Thyroid gland (tissue), 4 donors: ENCODE measurements around the gene SH3YL1. TPM values are rescaled to one million over a fixed set of nuclear protein-coding genes. Genes with fewer than 3 reads are reported as not detected.

Experiments used
- DNase-seq, 2 donors: peaks; one replicate each; pipeline ENCODE4 v3.0.0-alpha.2; 2019
- H3K27ac ChIP-seq, 3 donors: fragments of 200-600 bp; sonication (generic); 1 replicate in 2 of 3; 2 replicates in 1 of 3; pipeline ENCODE4 v1.5.1; 2016 to 2019; ENCODE audit warnings: mild to moderate bottlenecking in 1 of 3, moderate library complexity in 1 of 3
- H3K27me3 ChIP-seq: fragments of 200-600 bp; sonication (generic); one replicate; pipeline ENCODE4 v1.5.1; 2019
- H3K36me3 ChIP-seq, 2 donors: fragments of 200-600 bp; sonication (generic); one replicate each; pipeline ENCODE4 v1.5.1; 2016 to 2019
- H3K4me1 ChIP-seq, 2 donors: fragments of 200-600 bp; sonication (generic); one replicate each; pipeline ENCODE4 v1.5.1; 2017 to 2019
- H3K4me3 ChIP-seq, 3 donors: fragments of 200-600 bp; sonication (generic); replicated peaks in 1 of 3; 1 replicate in 2 of 3; 2 replicates in 1 of 3; pipeline ENCODE4 v1.5.1; 2016; ENCODE audit warnings: mild to moderate bottlenecking in 1 of 3
- H3K9me3 ChIP-seq: fragments of 200-600 bp; sonication (generic); one replicate; pipeline ENCODE4 v1.5.1; 2017
- POLR2A ChIP-seq, 2 donors: fragments of 450-650 bp; IDR thresholded peaks; one replicate each; pipeline ENCODE4 v1.6.1; 2017; ENCODE audit warnings: antibody characterized with exemption in 2 of 2, mild to moderate bottlenecking in 2 of 2, moderate library complexity in 1 of 2
- WGBS, 2 donors: methylation state at CpG; one replicate each; pipeline ENCODE4 v1.1.5; 2017; 5-methylcytosine and 5-hydroxymethylcytosine counted together
- intact Hi-C: fragments of 100-400 bp; cut with DNase I; formaldehyde crosslinking; loops from one replicate; pipeline ENCODE4 v1.15.1; 2023
- total RNA-seq, 4 donors: library from RNA; depleted of rRNA; stranded (reverse); fragments of >200 nt; gene quantifications; one replicate each; pipeline ENCODE4 v1.2.3, GENCODE V29; 2016
- TF ChIP-seq, protein P1 (sequence below), 6 experiments: fragments of 200-600 bp in 3 of 6; fragments of 450-650 bp in 3 of 6; sonication (generic) in 3 of 6; IDR thresholded peaks; one replicate each; pipeline ENCODE4 v1.5.1; 2016 to 2019; ENCODE audit warnings: antibody characterized with exemption in 6 of 6, mild to moderate bottlenecking in 2 of 6, inconsistent platforms in 1 of 6, moderate library complexity in 1 of 6

SH3YL1 gene
- total RNA-seq, 4 donors from 2014 or later: 76.5 to 128 (median 85.1) TPM

DNA sequence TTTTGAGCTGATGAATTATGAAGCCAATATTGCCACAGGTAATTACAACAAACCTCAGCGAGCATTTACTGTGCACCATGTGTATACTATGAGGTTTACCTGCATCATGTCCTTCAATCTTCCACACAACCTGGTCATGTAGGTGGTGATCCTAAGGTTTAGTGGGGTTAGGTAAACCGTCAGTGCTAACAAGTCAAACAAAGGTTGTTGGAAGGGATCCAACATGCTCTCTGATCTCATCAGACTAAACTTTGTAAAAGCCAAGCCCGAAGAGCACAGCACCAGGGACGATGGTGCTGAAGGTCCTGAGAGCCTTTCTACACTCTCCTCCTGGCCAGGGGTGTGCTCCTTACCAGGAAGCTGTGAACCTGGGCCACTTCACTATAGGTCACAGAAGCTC is 29.4 kb downstream of the SH3YL1 start:
- WGBS, 2 donors: 76 to 78% methylated on average over 4 of the region's 4 CpGs
- Histone ChIP-seq H3K36me3 (peaks cover 4 to 13% of the 10 kb centered on the region in 2 donors), H3K27ac (no peak overlapping the region), H3K9me3 (no peaks in the 10 kb centered on the region), H3K27me3 (no peaks in the 10 kb centered on the region), H3K4me3 (no peak overlapping the region), H3K4me1 (no peaks in the 10 kb centered on the region)
- DNase-seq: no peak
- intact Hi-C loops: no loop called here
- TF ChIP-seq, protein P1, sequence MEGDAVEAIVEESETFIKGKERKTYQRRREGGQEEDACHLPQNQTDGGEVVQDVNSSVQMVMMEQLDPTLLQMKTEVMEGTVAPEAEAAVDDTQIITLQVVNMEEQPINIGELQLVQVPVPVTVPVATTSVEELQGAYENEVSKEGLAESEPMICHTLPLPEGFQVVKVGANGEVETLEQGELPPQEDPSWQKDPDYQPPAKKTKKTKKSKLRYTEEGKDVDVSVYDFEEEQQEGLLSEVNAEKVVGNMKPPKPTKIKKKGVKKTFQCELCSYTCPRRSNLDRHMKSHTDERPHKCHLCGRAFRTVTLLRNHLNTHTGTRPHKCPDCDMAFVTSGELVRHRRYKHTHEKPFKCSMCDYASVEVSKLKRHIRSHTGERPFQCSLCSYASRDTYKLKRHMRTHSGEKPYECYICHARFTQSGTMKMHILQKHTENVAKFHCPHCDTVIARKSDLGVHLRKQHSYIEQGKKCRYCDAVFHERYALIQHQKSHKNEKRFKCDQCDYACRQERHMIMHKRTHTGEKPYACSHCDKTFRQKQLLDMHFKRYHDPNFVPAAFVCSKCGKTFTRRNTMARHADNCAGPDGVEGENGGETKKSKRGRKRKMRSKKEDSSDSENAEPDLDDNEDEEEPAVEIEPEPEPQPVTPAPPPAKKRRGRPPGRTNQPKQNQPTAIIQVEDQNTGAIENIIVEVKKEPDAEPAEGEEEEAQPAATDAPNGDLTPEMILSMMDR (IDR thresholded peaks at IDR 0.05): no peak
- no peak for TF ChIP-seq POLR2A (IDR thresholded peaks at IDR 0.05)

DNA sequence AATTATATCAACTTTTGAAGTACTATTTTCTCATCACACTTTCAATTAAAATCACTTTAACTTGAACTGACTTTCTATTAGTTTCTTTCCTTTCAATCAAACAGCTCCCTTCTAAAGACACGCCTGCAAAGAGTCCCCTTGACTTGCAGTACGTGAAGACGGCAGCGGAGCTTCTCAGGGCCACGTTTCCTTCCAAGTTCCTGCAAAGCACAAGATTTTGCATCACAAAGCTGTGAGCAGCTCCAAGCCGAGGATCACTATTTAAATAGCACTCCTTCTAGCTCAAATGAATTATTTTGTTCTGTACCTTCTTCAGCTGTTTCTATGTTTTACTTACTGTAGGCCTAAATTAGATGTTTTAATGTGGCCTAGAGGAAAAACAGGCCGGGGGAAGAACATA is 30.8 kb downstream of the SH3YL1 start:
- 90 to 91% methylated on average over 7 of the region's 7 CpGs for WGBS, 2 donors

DNA sequence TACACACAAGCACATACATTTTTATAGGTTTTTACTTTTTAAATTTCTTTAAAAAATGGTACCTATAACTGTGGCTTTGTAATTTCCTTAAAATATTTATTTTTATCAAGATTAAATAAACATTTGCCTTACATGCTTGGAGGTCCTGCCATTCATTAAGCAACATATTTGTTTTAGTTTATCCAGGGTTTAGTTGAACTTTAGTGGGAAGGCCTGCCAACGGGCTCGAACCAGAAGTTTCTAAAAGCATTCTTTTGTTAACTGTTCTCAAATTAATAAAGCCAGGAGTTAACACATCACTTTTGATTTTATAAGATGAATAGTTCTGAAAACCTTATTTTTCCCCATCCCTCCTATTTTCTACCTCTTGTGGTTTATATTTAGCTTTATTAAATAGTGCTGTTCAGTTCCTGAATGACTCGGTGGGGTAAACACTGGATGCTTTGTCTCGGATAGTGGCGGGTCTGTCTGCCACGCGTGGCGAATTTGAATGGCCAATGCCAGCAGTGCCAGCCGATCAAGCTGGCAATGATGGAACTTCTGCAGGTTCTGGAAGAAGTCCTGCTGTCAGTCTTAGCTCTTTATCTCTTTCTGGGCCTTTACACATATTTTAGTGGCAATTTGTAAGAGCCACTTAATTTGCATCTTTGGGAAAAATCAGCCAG is 32.2 kb downstream of the SH3YL1 start:
- H3K27ac ChIP-seq: no peak overlapping the region
- H3K4me1 ChIP-seq: no peaks in the 10 kb centered on the region
- 89 to 91% methylated on average over 9 of the region's 9 CpGs for WGBS, 2 donors
- H3K27me3 ChIP-seq: no peaks in the 10 kb centered on the region
- H3K9me3 ChIP-seq: no peaks in the 10 kb centered on the region
- H3K4me3 ChIP-seq: no peak overlapping the region
- no peak for DNase-seq
- TF ChIP-seq, protein P1 (IDR thresholded peaks at IDR 0.05): no peak
- TF ChIP-seq POLR2A (IDR thresholded peaks at IDR 0.05): no peak
- intact Hi-C loops: no loop called here
- H3K36me3 ChIP-seq: peaks cover 4 to 13% of the 10 kb centered on the region in 2 donors

More for the DNA sequence above, 30.8 kb downstream of the SH3YL1 start:
- intact Hi-C loops: no loop called here
- no peaks in the 10 kb centered on the region for H3K4me1 ChIP-seq
- H3K27ac ChIP-seq: no peak overlapping the region
- peaks cover 4 to 13% of the 10 kb centered on the region in 2 donors for H3K36me3 ChIP-seq
- no peaks in the 10 kb centered on the region for H3K9me3 ChIP-seq
- TF ChIP-seq, protein P1 (IDR thresholded peaks at IDR 0.05): no peak
- no peak for TF ChIP-seq POLR2A (IDR thresholded peaks at IDR 0.05)
- no peak for DNase-seq
- H3K4me3 ChIP-seq: no peak overlapping the region
- H3K27me3 ChIP-seq: no peaks in the 10 kb centered on the region

DNA sequence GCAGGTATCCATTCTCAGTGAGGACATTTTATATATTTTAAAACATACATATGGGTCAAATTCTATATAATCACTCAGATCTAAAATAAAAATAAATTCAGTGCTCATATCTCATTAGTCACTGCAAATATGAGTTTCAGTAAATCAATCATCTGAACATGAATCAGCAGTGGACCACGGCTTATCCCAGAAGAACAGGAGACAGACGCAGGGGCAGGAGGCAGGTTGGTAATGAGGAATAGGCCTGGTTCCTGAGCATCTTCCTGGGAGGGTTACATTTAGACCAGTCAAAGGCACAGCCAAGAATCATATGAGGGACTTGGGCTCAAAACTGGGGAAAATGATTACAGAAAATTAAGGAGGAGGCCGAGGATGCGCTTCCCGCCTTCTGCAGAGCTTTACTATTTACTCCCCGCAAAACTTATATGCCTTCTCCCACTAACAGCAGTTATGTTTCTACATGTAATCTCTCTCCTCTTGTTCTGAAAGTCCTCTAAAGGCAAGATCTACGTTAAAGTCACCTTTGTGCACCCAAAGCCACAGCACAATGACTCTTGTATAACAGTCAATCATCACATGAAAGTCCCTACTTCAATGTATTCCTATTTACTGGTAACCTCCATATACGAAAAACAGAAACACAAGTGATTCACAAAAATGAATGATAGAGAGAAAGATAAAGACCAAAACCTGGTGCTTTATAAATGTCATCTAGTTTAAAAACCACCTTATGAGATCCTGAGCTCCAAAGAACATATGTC is 35.1 kb downstream of the SH3YL1 start:
- H3K27me3 ChIP-seq: no peaks in the 10 kb centered on the region
- 93 to 95% methylated on average over 8 of the region's 8 CpGs for WGBS, 2 donors
- H3K4me1 ChIP-seq: no peaks in the 10 kb centered on the region
- H3K4me3 ChIP-seq: no peak overlapping the region
- no peak for DNase-seq
- intact Hi-C loops: no loop called here
- peaks cover 4 to 21% of the 10 kb centered on the region in 2 donors for H3K36me3 ChIP-seq
- TF ChIP-seq, protein P1 (IDR thresholded peaks at IDR 0.05): no peak
- no peak for TF ChIP-seq POLR2A (IDR thresholded peaks at IDR 0.05)
- no peak overlapping the region for H3K27ac ChIP-seq
- no peaks in the 10 kb centered on the region for H3K9me3 ChIP-seq

DNA sequence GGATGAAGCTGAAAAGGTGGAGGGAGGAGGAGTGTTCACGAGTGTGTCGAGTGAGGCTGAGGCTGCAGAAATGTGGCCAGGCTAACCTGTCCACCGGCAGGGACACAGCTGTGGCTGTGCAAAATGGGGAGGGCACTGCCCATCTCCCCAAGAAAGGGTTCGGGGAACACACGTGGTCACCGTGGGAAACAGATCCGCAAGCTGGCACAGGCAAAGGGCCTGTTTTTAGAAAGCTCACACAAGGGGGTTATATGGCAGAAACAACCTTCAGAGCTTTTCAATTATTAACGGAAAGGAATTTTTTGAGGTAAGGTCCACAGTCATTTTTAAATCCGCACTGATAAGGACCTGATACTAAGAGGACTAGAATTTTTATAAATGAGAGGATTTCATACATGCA is 35.7 kb downstream of the SH3YL1 start:
- Histone ChIP-seq H3K9me3 (no peaks in the 10 kb centered on the region), H3K4me1 (no peaks in the 10 kb centered on the region), H3K27me3 (no peaks in the 10 kb centered on the region), H3K36me3 (peaks cover 4 to 22% of the 10 kb centered on the region in 2 donors), H3K4me3 (no peak overlapping the region), H3K27ac (no peak overlapping the region)
- intact Hi-C loops: no loop called here
- TF ChIP-seq, protein P1 (IDR thresholded peaks at IDR 0.05): no peak
- no peak for TF ChIP-seq POLR2A (IDR thresholded peaks at IDR 0.05)
- WGBS, 2 donors: 92 to 94% methylated on average over 9 of the region's 9 CpGs
- DNase-seq: no peak
